GM18519 (cell line): ENCODE measurements around the gene PCARE.

Source experiments
- ATAC-seq: cut with Tn5 transposase; IDR thresholded peaks from one replicate; pipeline ENCODE4 v1.9.1; 2021; ENCODE audit warnings: mild to moderate bottlenecking, moderate library complexity; ENCODE audit not compliant: unreplicated experiment, low FRiP score

PCARE gene

GRCh38 chr2:29041161-29041660 lies 33.1 kb downstream of the PCARE start:
- no peak for ATAC-seq

GRCh38 chr2:29040552-29040951 lies 33.8 kb downstream of the PCARE start:
- no peak for ATAC-seq

- no peak for ATAC-seq
Measured at GRCh38 chr2:29039718-29040480, 34.4 kb downstream of the PCARE start.

GRCh38 chr2:29035016-29035745 lies 39.1 kb downstream of the PCARE start:
- no peak for ATAC-seq

GRCh38 chr2:29033656-29034055 lies 40.7 kb downstream of the PCARE start:
- no peak for ATAC-seq

- no peak for ATAC-seq
Measured at GRCh38 chr2:29033172-29033571, 41.2 kb downstream of the PCARE start.

- ATAC-seq = no peak
Measured at GRCh38 chr2:29032189-29032588, 42.1 kb downstream of the PCARE start.

GRCh38 chr2:29031046-29031445 lies 43.3 kb downstream of the PCARE start:
- ATAC-seq = no peak

- no peak for ATAC-seq
Measured at GRCh38 chr2:29025711-29026110, 48.6 kb downstream of the PCARE start.

GRCh38 chr2:29024882-29025430 lies 49.4 kb downstream of the PCARE start:
- ATAC-seq = no peak

- no peak for ATAC-seq
Measured at GRCh38 chr2:29023188-29023587, 51.1 kb downstream of the PCARE start.

GRCh38 chr2:29022679-29023078 lies 51.6 kb downstream of the PCARE start:
- ATAC-seq = no peak

- ATAC-seq = no peak
Measured at GRCh38 chr2:29021886-29022285, 52.4 kb downstream of the PCARE start.

GRCh38 chr2:29017716-29018435 lies 56.4 kb downstream of the PCARE start:
- no peak for ATAC-seq

- ATAC-seq = no peak
Measured at GRCh38 chr2:29016504-29016903, 57.8 kb downstream of the PCARE start.

GRCh38 chr2:29015701-29016470 lies 58.4 kb downstream of the PCARE start:
- no peak for ATAC-seq

GRCh38 chr2:29014811-29015421 lies 59.4 kb downstream of the PCARE start:
- ATAC-seq = no peak

- no peak for ATAC-seq
Measured at GRCh38 chr2:29014331-29014730, 60.0 kb downstream of the PCARE start.

GRCh38 chr2:29013057-29013780 lies 61.1 kb downstream of the PCARE start:
- no peak for ATAC-seq
